Adrenal gland (tissue), 12 donors: ENCODE measurements around the gene ADAMTS4. TPM values are rescaled to one million over a fixed set of nuclear protein-coding genes. Genes with fewer than 3 reads are reported as not detected.
A peak's percentile ranks its signal among the peaks of the same experiment; 100 is the strongest.

Experiments used
- DNase-seq, 7 donors: peaks; one replicate each; pipeline ENCODE4 v3.0.0-alpha.2; 2019 to 2020
- H3K27ac ChIP-seq, 5 donors: fragments of 200-600 bp; sonication (generic) in 4 of 5; 1 replicate in 3 of 5; 2 replicates in 2 of 5; pipeline versions ENCODE4 v1.5.1 to v1.8.0; 2016 to 2020; ENCODE audit warnings: mild to moderate bottlenecking in 1 of 5
- H3K27me3 ChIP-seq: fragments of 200-600 bp; 2 replicates; pipeline ENCODE4 v1.8.0; 2021
- H3K36me3 ChIP-seq, 2 donors: fragments of 200-600 bp; replicated peaks in 1 of 2; 1 replicate in 1 of 2; 2 replicates in 1 of 2; pipeline versions ENCODE4 v1.5.1 to v1.8.0; 2018 to 2022
- H3K4me1 ChIP-seq, 2 donors: fragments of 200-600 bp; replicated peaks in 1 of 2; 1 replicate in 1 of 2; 2 replicates in 1 of 2; pipeline versions ENCODE4 v1.5.1 to v1.8.0; 2018 to 2021
- H3K4me3 ChIP-seq, 4 donors: fragments of 200-600 bp; sonication (generic) in 3 of 4; one replicate each; pipeline ENCODE4 v1.5.1; 2016 to 2018
- H3K9me3 ChIP-seq, 3 donors: fragments of 200-600 bp; sonication (generic) in 1 of 3; replicated peaks in 1 of 3; 1 replicate in 2 of 3; 2 replicates in 1 of 3; pipeline versions ENCODE4 v1.5.1 to v1.8.0; 2016 to 2021
- CTCF ChIP-seq, 6 experiments: fragments of 450-650 bp in 4 of 6; fragments of 200-600 bp in 2 of 6; sonication (generic) in 1 of 6; IDR thresholded peaks; 1 replicate in 5 of 6; 2 replicates in 1 of 6; pipeline versions ENCODE4 v1.5.1 to v1.8.0; 2016 to 2021; ENCODE audit warnings: antibody characterized with exemption in 6 of 6, mild to moderate bottlenecking in 2 of 6, moderate library complexity in 1 of 6
- POLR2A ChIP-seq, 2 donors: fragments of 450-650 bp; IDR thresholded peaks; one replicate each; pipeline ENCODE4 v1.6.1; 2017; ENCODE audit warnings: antibody characterized with exemption in 2 of 2, mild to moderate bottlenecking in 2 of 2, moderate library complexity in 1 of 2
- WGBS, 4 donors: extraction: QIAGEN DNeasy Blood & Tissue Kit in 2 of 4; methylation state at CpG; one replicate each; pipeline versions ENCODE4 v1.1.5 to v1.1.7; 2013 to 2017; 5-methylcytosine and 5-hydroxymethylcytosine counted together
- intact Hi-C, 2 donors: fragments of 100-400 bp; cut with DNase I; formaldehyde crosslinking; loops; one replicate each; pipeline versions ENCODE4 v1.14.1 to v1.15.0; 2022 to 2023
- polyA plus RNA-seq, 3 donors: library from polyadenylated mRNA; stranded (reverse); fragments of 200-250 nt in 2 of 3; fragments of 350-450 nt in 1 of 3; fragmentation: Illumina TruSeq in 1 of 3; extraction: RNeasy Lipid Tissue Mini Kit (QIAGEN cat#74804) in 1 of 3; gene quantifications; one replicate each; pipeline ENCODE4 v1.2.3, GENCODE V29; 2013 to 2014
- total RNA-seq, 9 donors: library from RNA; depleted of rRNA in 4 of 9; stranded (reverse); fragments of >200 nt in 4 of 9; fragments of 120-200 nt in 1 of 9; fragmentation: NEBNext Ultra II Directional in 1 of 9; extraction: Animal tissue kit (Norgen Biotek cat#: 25700) in 1 of 9; gene quantifications; one replicate each; pipeline versions ENCODE4 v1.1.0 to v1.2.4, GENCODE V29; 2013 to 2023
- donor health status: healthy with polysubstance abuse.
- donor health status: Bipolar disorder and iron deficiency.
- donor health status: DM: yes; HTN: yes; CAD: no.
- donor health status: DM: no; HTN: no; CAD: no.
- donor health status: DM: no; HTN: no; CAD: no.
- donor health status: DM: yes; HTN: yes; CAD: no.

ADAMTS4 gene
- total and polyA plus RNA-seq, 12 donors: 0.67 to 29.2 (median 10.2) TPM

- peak in 3 of 7 donors; percentile 18 to 40 (median 21) for DNase-seq
- TF ChIP-seq POLR2A (IDR thresholded peaks at IDR 0.05) (no peak), CTCF (IDR thresholded peaks at IDR 0.05) (no peak)
- peaks cover 0 to 29% of the 10 kb centered on the region in 2 donors for H3K36me3 ChIP-seq
- peaks cover 0 to 8% of the 10 kb centered on the region in 2 donors for H3K4me1 ChIP-seq
- no peaks in the 10 kb centered on the region for H3K9me3 ChIP-seq
- WGBS, 4 donors: 18 to 41% (median 35%) methylated on average over 7 of the region's 7 CpGs
- peak overlapping the region in 1 of 4 donors; percentile 29 for H3K4me3 ChIP-seq
- H3K27me3 ChIP-seq: no peaks in the 10 kb centered on the region
- peak overlapping the region; percentile 36 to 88 (median 63) for H3K27ac ChIP-seq
- intact Hi-C loops: no loop called here
Observed at GRCh38 chr1:161216945-161217712, 18.3 kb upstream of the ADAMTS4 start.

- peaks cover 0 to 50% of the 10 kb centered on the region in 2 donors for H3K36me3 ChIP-seq
- H3K27ac ChIP-seq: peak within 1 kb of the TSS in 4 of 5 donors; percentile 28 to 85 (median 58)
- peaks cover 0 to 10% of the 10 kb centered on the region in 2 donors for H3K4me1 ChIP-seq
- peak within 1 kb of the TSS in 1 of 4 donors; percentile 29 for H3K4me3 ChIP-seq
- no peaks in the 10 kb centered on the region for H3K27me3 ChIP-seq
- WGBS, 4 donors: 72 to 84% (median 81%) methylated on average over 9 to 10 of the region's 10 CpGs
- no peaks in the 10 kb centered on the region for H3K9me3 ChIP-seq
- peak in 4 of 7 donors; percentile 47 to 74 (median 55) for DNase-seq
- intact Hi-C loops: no loop called here
- peak; percentile 30 to 49 for TF ChIP-seq POLR2A (IDR thresholded peaks at IDR 0.05)
- TF ChIP-seq CTCF (IDR thresholded peaks at IDR 0.05): no peak
Observed at GRCh38 chr1:161215076-161215475, 16.2 kb upstream of the ADAMTS4 start, which contains the start of gene FCER1G. Gene FCER1G (plus strand): TSS chr1:161215295. CDS start chr1:161215322, 27 bp downstream.

- Histone ChIP-seq H3K9me3 (no peaks in the 10 kb centered on the region), H3K4me3 (no peak overlapping the region), H3K4me1 (peaks cover 0 to 14% of the 10 kb centered on the region in 2 donors), H3K36me3 (peaks cover 0 to 57% of the 10 kb centered on the region in 2 donors), H3K27me3 (no peaks in the 10 kb centered on the region), H3K27ac (peak overlapping the region in 3 of 5 donors; percentile 28 to 84 (median 62))
- intact Hi-C loops: no loop called here
- no peak for TF ChIP-seq CTCF (IDR thresholded peaks at IDR 0.05)
- TF ChIP-seq POLR2A (IDR thresholded peaks at IDR 0.05): no peak
- no peak for DNase-seq
- WGBS, 4 donors: 76 to 84% (median 82%) methylated on average over 9 of the region's 9 CpGs
Observed at GRCh38 chr1:161214369-161214768, 15.5 kb upstream of the ADAMTS4 start.

DNA sequence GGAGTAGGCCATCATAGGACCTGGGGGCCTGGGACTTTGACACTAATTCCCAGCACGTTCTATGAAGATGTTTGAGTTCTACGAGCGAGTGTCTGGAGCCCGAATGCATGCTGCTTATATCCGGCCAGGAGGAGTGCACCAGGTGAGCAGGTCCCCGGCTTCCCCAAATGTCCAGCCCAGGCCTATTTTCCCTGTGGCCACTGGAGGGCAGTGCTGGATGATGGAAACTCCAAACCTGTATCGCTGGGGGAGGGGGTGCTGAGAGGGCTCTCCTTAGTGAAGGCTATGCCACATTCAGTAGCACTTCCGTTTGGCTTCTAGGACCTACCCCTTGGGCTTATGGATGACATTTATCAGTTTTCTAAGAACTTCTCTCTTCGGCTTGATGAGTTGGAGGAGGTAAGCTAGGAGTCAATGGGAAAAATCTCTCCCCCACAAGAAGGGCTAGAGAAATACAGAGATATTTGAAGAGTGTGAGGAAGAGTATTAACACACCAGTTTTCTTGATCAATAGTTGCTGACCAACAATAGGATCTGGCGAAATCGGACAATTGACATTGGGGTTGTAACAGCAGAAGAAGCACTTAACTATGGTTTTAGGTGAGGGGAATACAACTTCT, 11.0 kb upstream of the ADAMTS4 start:
- H3K27me3 ChIP-seq: no peaks in the 10 kb centered on the region
- 28 to 34% (median 33%) methylated on average over 11 of the region's 11 CpGs for WGBS, 4 donors
- peaks cover 0 to 86% of the 10 kb centered on the region in 2 donors for H3K36me3 ChIP-seq
- H3K27ac ChIP-seq: peak overlapping the region in 3 of 5 donors; percentile 11 to 95 (median 54)
- no peak overlapping the region for H3K4me3 ChIP-seq
- H3K4me1 ChIP-seq: peaks cover 22 to 43% of the 10 kb centered on the region in 2 donors
- no peaks in the 10 kb centered on the region for H3K9me3 ChIP-seq
- intact Hi-C loops: no loop called here
- TF ChIP-seq CTCF (IDR thresholded peaks at IDR 0.05) (peak; percentile 86 to 93 (median 92)), POLR2A (IDR thresholded peaks at IDR 0.05) (no peak)
- peak; percentile 78 to 90 (median 88) for DNase-seq
